GM18951 (cell line): Measurements from ENCODE around the gene CEBPZ.
"Not testable (repeated sequence)": the region's sequence is repeated elsewhere in the genome, so short reads cannot be mapped to it uniquely, and the experiment has no call there.

Experiments
- POLR2A ChIP-seq: IDR thresholded peaks from 4 replicates; pipeline ENCODE4 v1.6.1; 2011; ENCODE audit warnings: mild to moderate bottlenecking; ENCODE audit not compliant: insufficient read length, insufficient read depth; ENCODE audit errors: extremely low read depth
- in situ Hi-C: fragments of 300-500 bp; cut with MboI; formaldehyde crosslinking; loops from one replicate; pipeline ENCODE4 v1.12.0; 2022; ENCODE audit warnings: low sequenced_read_pairs, mixed read lengths, inconsistent platforms; ENCODE audit not compliant: unreplicated experiment

The CEBPZ gene

DNA sequence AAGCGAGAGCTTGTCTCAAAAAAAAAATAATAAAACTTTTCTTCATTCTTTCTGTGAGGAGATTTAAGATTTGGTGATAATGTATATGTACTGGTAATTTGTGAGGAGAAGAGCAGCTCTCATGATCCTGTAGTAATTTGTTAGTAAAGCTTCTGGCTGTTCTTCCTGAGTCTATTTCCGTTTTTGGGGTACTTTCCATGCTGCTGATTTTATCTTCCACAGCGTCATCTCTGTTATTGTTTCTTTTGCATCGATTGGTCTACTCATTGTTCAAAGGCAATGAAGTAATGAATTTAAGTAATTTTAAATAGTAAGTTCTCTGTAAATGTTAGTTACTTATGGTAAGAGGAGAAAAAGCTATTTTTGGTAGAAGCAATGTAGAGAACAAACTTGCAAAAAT lies 12.0 kb upstream of the CEBPZ start:
- TF ChIP-seq POLR2A = no peak
- in situ Hi-C loops = no loop called here

DNA sequence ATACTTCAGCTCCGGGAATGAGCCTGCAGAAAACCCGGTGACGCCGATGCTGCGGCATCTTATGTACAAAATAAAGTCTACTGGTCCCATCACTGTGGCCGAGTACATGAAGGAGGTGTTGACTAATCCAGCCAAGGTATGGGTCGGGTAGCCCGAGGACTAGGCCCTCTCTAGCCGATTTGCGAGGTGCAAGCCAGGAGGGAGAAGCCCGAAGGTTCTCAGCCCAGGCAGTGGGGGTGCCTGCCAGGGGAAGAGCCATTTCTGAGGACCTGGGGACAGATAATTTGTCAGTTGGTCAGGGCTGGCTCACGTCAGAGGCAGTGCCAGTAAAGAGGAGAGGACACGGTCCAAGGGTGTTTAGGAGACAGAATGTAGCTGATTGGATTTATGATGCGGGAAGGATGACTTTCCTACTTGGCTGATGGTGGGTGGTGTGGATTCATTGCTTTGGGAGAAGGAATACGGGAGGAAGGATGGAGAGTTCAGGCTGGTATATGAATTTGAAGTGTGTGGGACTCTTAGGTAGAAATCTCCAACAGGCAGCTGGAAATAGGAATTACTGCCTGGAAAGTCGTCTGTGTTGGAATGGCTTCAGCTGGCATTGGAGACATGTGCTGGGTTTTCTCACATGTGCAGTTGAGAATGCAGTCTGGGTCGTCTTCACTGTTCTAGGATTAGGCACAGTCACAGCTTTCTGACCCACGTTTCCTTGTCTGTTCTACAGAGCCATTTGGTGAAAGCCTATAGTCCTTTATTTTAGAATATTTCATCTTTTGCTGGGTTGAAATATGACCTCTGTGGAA lies 936 bp upstream of the CEBPZ start:
- in situ Hi-C loops = no loop called here
- no peak for TF ChIP-seq POLR2A

DNA sequence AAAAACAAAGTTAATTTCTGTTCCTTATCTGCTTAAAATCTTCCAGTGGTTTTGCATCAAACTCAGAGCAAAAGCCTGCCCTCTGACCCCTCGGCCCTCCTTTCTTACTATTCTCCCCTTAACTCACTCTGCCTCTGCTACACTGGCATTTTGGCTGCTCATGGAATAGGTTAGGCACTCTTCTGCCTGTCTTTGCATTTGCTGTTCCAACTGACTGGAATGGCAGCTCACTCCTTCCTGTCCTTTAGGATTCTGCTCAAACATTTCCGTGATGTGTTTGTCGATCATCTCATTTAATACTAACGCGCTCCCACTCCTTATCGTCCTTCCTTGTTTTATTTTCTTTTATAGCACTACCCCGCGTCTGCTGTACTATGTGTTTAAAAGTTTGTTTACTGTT lies 815 bp downstream of the CEBPZ start:
- TF ChIP-seq POLR2A = no peak
- in situ Hi-C loops = no loop called here

DNA sequence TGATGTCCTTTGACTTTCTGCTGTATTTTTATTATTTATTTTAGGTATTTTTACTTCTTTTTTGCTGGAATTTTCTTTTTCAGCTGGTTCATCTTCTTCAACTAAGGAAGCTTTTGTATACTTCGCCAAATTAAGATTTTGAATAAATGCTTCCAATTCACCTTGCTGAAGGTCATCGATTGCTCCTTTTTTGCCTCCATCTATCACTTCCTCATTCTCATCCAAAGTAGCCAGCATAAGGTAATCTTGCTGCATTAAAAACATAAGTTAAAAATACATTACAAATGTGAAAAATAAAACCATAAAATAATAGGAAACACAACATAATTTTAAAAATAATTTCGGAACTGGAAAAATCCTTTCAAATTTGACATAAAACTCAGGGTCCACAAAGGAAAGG lies 2.6 kb downstream of the CEBPZ start:
- no peak for TF ChIP-seq POLR2A
- in situ Hi-C loops = no loop called here

DNA sequence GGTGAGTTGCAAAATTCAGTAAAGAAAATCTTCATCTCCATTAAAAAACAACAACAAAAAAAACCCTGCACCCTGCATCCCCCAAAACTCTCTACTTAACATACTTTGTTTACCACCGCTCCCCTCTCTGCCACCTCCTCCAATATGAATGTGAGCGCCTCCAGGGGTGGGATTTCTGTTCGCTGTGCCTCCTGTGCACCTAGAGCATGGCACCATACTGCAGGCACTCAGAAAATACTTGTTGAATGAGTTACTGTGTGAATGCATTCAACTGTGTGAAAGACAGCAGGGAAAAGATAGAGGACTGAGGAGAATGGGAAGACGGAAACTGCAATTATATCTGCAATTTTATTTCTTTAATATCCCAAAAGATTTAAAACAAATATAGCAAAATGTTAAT lies 4.5 kb downstream of the CEBPZ start:
- in situ Hi-C loops = no loop called here
- TF ChIP-seq POLR2A = no peak

DNA sequence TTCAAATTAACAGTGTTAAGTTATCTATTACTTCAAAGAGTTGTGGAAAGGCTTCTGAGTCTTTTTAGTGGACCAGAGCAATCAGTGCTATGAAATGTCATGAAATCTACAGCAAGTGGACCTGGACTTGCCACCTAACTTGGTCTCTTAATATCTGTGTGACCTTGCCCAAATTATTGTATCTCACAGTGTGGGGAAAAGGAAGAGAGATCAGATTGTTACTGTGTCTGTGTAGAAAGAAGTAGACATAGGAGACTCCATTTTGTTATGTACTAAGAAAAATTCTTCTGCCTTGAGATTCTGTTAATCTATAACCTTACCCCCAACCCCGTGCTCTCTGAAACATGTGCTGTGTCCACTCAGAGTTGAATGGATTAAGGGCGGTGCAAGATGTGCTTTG lies 6.3 kb downstream of the CEBPZ start:
- in situ Hi-C loops = not testable (repeated sequence)

DNA sequence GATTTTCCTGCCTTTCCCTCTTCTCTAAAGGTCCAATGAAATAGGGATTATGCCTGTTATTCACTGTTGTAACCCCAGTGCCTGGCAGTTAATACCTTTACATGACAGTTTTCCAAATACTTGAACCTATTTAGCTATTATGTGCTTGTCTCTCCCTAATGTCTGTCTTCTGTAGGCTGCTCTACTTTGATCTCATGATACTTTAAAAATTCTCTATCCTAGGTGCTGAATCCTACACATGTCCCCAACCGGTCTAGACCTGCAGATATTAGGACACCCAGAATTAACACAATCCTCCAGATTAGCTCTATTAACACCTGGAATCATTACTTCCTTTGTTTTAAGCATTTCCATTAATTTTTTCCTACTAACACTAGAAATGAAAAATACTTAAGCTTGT lies 7.3 kb downstream of the CEBPZ start:
- in situ Hi-C loops = no loop called here

DNA sequence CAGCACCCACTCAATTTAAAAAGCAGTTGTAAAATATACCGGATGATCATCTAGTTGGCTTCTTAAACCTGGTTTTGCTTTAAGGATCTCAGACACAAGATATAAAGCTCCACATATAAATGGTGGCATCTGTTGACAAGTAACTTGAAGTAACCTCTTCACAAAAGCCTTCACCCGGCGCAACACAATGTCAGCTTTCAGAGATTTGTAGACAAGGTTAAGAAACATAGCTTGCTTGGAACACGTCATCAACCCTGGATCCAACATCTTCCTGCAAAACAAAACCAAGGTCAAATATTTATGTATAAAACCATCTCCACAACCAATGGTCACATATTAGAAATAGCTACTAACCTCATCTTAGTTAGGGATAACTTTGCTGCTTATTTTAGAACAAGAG lies 8.3 kb downstream of the CEBPZ start:
- TF ChIP-seq POLR2A = no peak
- in situ Hi-C loops = no loop called here

More for the DNA sequence above, 7.3 kb downstream of the CEBPZ start:
- TF ChIP-seq POLR2A = no peak

DNA sequence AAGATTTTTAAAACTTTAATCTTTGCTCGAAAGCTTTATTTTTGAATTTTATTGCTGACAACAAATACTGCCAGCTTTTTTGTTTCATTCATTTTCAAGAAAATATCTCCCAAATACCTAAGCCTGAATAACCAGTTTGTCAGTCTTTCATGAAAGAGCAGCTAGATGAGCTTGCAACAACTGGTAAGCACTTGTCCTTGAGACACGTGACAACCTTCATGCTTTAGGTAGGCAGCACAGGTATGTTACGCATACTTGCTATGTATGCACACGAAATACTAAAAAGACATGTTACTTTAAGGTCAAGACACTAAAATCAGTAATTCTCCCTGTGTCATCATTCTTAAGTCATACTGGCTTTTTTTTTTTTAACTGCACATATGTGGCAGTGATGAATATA lies 12.3 kb downstream of the CEBPZ start:
- TF ChIP-seq POLR2A = no peak
- in situ Hi-C loops = no loop called here

DNA sequence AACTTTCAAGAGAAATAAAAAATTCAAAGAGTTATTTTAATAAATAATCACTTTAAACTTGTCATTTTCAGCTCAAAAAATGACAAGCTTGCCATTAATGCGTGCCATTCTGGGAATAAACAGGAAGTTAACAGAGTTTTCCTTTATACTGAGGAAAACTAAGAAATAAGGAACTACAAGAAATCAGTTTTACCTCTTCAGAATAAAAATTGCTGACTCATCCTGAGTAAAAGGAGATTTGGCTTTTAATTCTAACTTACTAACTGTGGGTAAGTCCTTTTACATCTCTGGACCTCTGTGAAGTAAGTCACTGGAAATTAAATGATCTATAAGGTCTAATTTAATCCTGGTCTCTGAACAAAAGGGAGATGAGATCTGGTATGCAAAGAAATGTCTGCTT lies 16.1 kb downstream of the CEBPZ start:
- no peak for TF ChIP-seq POLR2A
- in situ Hi-C loops = no loop called here

DNA sequence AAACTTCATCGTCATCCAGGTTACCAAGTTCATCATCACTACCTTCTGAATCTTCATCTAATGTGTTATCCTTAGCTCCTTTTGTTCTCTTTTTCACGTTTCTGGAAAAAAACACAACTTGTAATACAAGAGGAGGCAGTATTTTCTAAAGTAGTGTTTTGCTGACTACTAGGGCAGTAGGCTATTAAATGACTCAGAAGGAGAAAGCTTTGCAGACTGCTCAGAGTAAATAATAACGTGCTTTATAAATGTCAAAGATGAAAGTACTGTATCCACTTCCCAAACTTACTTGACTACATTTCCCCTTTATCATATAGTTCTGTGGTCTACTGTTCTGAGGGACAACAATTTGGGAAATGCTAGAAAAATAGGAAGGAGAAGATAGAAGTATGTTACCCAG lies 19.5 kb downstream of the CEBPZ start:
- in situ Hi-C loops = no loop called here
- TF ChIP-seq POLR2A = no peak

DNA sequence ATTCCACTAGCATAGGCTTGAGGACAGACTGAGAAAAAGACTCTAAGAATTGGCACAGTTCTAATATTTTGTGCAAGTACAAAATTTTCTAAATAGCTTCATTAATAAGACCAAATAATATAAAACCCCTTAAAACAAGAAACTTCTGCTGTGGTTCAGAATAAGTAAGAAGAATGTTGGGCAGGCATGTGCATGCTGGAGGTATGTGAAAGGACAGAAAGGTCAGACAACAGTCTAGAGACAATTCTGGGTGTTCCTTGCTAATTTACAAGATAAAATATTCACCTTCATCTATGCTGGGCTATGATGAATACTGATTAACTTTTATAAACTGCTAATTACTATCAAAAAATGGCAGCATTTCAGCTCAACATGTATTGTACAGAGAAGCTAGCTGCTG lies 20.2 kb downstream of the CEBPZ start:
- in situ Hi-C loops = no loop called here
- TF ChIP-seq POLR2A = no peak

DNA sequence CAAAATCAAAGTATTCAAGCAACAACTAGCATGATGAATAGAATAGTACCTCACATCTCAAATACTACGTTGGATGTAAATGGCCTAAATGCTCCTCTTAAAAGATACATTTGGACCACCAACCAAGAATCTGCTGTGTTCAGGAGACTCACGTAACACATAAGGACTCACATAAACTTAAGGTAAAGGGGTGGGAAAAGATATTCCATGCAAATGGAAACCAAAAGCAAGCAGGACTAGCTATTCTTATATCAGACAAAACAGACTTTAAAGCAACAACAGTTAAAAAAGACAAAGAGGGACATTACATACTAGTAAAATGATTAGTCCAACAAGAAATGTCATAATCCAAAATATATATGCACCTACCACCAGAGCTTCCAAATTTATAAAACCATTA lies 24.6 kb downstream of the CEBPZ start:
- in situ Hi-C loops = not testable (repeated sequence)

DNA sequence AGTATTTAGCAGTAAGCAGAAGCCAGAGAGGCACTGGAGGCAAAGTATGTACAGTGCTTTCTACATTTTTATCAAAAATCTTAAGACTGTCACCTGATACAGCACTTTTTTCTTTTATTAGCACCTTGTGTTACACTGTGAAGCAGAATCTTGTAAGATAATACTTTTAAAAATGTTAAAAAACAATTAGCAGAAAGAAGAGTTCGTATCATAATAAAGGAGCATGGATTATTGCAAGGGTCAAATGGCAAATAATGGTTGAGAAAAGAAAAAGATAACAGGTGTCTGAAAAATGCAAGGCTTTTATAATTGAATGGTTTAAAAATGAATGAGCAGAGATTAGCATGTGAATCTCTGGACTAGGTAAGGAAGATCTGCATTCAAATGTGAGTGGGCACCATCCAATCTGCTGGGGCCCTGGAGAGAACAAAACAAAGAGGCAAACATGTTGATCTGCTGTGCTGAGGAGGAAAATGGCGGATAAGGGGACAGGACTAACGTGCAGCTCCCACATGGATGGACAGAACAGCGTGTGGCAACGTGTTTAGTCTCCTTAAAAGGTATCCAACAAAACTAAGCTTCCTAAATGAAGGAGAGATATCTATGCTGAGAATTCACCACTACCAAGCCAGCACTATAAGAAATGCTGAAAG lies 25.6 kb downstream of the CEBPZ start:
- in situ Hi-C loops = no loop called here
- no peak for TF ChIP-seq POLR2A

DNA sequence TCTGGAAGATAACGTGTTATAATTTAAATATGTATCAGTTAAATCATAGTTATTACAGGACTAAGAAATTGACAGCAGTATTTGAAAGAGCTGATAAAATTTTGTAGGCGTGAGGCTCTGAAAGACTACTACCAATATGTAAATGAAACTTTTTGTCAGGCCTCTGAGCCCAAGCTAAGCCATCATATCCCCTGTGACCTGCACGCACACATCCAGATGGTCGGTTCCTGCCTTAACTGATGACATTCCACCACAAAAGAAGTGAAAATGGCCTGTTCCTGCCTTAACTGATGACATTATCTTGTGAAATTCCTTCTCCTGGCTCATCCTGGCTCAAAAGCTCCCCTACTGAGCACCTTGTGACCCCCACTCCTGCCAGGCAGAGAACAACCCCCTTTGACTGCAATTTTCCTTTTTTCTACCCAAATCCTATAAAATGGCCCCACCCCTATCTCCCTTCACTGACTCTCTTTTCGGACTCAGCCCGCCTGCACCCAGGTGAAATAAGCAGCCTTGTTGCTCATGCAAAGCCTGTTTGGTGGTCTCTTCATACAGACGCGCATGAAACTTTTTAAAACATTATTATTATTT lies 26.2 kb downstream of the CEBPZ start:
- in situ Hi-C loops = not testable (repeated sequence)

DNA sequence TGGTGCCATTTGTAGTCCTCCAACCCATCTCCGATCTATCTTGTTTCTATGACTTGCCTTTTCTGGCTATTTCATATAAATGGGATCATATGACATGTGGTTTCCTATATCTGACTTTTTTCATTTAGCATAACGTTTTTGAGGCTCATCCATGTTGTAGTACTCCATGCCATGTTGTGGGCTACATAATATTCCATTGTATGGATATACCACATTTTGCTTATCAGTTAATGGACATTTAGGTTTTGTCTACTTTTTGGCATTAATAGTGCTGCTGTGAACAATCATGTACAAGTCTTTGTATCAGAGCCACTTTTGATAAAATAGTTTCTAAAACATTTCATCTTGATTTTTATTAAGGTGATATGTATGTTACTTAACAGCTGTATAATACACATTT lies 27.7 kb downstream of the CEBPZ start:
- TF ChIP-seq POLR2A = no peak
- in situ Hi-C loops = no loop called here
